ENCODE data around the gene NBDY.

DNA sequence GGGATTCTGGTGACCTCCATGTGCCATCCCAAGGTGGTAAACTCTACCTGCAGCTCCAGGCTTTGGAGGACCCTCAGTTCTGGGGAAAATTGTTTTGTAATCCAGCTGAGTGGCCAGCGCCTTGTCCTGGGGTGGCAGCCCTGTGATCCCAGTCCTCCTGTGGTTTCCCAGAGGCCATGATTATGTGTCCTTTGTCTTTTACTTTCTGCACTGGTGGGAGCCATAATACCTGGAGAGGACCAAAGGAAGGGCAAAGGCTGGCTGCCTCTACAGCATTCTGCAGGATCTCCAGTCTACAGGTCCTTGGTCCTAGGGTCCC lies 64.0 kb downstream of the NBDY start:
- no peak for TF ChIP-seq POLR2A (IDR thresholded peaks at IDR 0.05; ENCODE audit: low read length)
- no peak for TF ChIP-seq MYC (IDR thresholded peaks at IDR 0.05; ENCODE audit: borderline replicate concordance, low read length)
- TF ChIP-seq ESRRA (IDR thresholded peaks at IDR 0.05; ENCODE audit: borderline replicate concordance, low read length) = no peak
- TF ChIP-seq, protein P1, sequence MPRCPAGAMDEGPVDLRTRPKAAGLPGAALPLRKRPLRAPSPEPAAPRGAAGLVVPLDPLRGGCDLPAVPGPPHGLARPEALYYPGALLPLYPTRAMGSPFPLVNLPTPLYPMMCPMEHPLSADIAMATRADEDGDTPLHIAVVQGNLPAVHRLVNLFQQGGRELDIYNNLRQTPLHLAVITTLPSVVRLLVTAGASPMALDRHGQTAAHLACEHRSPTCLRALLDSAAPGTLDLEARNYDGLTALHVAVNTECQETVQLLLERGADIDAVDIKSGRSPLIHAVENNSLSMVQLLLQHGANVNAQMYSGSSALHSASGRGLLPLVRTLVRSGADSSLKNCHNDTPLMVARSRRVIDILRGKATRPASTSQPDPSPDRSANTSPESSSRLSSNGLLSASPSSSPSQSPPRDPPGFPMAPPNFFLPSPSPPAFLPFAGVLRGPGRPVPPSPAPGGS (IDR thresholded peaks at IDR 0.05) = no peak
- TF ChIP-seq, protein P2, sequence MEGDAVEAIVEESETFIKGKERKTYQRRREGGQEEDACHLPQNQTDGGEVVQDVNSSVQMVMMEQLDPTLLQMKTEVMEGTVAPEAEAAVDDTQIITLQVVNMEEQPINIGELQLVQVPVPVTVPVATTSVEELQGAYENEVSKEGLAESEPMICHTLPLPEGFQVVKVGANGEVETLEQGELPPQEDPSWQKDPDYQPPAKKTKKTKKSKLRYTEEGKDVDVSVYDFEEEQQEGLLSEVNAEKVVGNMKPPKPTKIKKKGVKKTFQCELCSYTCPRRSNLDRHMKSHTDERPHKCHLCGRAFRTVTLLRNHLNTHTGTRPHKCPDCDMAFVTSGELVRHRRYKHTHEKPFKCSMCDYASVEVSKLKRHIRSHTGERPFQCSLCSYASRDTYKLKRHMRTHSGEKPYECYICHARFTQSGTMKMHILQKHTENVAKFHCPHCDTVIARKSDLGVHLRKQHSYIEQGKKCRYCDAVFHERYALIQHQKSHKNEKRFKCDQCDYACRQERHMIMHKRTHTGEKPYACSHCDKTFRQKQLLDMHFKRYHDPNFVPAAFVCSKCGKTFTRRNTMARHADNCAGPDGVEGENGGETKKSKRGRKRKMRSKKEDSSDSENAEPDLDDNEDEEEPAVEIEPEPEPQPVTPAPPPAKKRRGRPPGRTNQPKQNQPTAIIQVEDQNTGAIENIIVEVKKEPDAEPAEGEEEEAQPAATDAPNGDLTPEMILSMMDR (IDR thresholded peaks at IDR 0.05) = no peak
- no peak for TF ChIP-seq BHLHE40 (IDR thresholded peaks at IDR 0.05; ENCODE audit: low read depth, low read length)
